ENCODE data around the gene VENTX. TPM values are rescaled to one million over a fixed set of nuclear protein-coding genes. Genes with fewer than 3 reads are reported as not detected.
"Not testable (repeated sequence)": the region's sequence is repeated elsewhere in the genome, so short reads cannot be mapped to it uniquely, and the experiment has no call there.

VENTX gene
- total RNA-seq, 1 donor from 2014 or later = not detected

DNA sequence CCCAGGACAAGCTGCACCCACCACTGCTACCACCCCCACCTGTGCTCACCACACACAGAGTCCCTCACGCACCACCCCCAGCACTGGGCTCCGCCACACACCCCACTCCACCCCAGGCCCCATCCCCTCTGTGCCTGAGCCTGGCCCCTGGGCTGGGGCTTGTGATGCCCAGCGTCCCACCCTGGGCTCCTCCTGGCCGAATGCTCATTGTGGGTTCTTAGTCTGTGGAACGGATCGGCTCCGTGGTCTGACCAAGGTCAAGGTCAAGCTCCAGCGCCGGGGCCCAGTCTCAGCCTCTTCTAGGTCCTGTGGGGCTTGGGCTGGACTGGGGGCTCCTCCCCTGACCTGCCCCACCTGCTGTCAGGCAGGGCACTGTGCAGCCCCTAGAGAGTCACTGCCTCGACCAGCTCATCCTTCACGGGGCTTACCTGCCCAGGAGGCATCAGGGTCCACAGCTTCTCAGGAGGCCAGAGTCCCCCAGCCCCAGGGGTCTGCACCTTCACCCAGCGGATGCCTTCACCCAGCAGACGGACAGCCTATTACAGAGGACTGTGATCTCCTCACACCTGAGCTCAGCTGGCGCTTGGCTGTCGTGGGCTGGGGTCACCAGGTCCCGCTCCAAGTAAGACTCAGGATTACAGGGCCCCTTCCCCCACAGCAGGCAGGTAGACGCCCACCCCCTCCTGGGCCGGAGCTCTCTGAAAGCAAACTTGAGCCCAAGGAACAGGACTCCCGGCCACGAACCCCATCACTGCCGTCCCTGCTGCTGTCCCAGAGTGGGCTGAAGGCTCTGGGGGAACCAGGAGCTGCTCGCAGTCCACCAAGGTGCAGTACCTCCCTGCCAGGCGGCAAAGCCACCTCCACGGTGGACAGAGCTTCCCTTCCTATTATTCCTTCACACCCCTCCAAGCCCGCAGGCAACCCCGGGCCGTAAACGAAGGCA lies 22.9 kb upstream of the VENTX start:
- intact Hi-C loops (cut with micrococcal nuclease) = no loop called here

DNA sequence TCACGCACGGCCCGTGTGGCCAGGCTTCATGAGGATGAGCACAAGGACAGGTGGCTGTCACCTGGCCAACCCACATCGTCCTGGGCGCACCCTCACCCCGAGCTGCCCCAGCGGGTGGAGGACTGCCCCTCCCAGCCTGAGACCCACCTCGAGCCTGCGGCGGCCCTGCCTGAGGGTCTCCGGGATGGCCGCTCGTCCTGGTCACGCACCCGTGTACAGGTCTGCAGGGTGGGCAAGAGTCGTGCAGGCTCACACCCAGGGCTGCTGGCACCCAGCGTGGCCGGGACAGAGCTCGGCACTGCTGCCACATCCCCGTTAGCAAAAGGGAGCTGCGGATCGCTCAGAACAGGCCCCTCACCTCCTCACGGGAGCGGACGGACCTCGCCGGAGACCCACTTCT lies 22.1 kb upstream of the VENTX start:
- intact Hi-C loops (cut with micrococcal nuclease) = no loop called here

DNA sequence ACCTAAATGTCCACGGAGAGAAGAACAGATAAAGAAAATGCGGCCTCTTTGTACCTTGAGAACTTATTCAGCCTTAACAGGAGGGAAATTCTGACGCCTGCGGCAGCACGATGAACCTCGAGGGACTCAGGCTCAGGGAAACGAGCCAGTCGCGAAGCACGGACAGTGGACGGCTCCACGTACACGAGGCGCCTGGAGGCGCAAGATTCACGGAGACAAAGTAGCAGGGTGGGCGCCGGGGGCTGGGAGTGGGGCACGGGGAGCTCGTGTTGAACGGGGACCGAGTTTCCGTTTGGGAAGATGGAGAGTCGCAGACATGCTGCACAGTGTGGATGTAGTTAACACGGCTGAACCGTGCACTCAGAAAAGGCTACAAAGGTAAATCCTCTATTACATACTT lies 20.9 kb upstream of the VENTX start:
- intact Hi-C loops (cut with micrococcal nuclease) = no loop called here

DNA sequence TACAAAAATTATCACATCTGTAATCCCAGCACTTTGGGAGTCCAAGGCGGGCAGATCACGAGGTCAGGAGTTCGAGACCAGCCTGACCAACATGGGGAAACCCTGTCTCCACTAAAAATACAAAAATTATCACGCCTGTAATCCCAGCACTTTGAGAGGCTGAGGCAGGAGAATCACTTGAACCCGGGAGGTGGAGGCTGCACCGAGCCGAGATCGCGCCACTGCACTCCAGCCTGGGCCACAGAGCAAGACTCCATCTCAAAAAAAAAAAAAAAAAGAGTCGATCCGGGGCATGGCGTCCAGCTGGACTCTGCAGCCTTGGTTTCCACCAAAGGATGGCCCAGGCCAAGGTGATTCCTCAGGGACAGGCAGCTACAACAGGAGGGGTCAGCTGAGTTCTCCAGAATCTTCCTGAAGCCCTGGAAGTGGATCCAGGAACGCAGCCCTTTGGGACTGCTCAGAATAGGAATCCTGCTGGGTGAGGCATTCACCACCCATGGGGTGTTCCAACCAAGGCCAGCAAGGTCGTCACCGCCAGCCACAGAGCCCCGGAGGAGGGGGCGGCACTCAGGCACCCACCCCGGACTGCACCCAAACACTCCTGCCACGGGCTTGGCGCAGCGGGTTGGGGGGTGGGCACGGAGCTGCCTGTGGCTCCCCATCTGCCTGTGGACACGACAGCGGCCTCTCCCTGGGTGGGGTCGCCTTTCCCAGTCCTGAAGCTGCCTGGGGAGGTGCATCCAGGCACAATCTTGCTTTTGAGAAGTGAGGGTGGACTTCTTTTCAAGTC lies 19.7 kb upstream of the VENTX start:
- intact Hi-C loops (cut with micrococcal nuclease) = no loop called here

DNA sequence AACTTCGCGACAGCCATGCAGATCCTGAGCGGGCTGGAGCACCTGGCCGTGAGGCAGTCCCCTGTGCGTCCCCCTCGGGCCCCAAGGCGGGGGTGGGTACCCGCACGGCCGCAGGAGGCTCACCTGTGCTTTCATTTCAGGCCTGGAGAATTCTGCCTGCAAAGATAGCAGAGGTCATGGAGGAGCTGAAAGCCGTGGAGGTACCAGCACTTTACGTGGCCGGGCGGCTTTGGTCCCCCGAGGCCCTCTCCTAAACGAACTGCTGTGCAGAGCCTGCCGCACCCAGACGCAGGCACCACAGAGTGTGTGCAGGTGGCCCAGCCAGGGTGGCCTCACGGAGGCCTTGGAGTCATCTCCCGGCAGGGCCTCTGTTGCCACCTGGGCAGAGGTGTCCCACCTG lies 18.8 kb upstream of the VENTX start:
- intact Hi-C loops (cut with micrococcal nuclease) = no loop called here

DNA sequence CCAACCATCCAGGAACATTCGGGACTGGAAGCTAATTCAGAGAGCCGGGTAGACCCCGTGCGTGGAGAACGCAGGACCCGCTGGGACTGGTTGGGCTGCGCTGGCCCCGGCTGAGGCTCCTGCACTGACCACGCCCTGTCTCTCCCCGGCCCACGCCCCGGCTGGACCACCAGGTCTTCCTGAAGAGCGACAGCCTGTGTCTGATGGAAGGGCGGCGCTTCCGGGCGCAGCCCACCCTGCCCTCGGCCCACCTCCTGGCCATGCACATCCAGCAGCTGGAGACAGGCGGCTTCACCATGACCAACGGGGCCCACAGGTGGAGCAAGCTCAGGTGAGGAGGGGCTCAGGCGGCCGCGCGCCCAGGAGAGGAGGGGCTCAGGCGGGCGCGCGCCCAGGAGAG lies 17.9 kb upstream of the VENTX start:
- intact Hi-C loops (cut with micrococcal nuclease) = no loop called here

DNA sequence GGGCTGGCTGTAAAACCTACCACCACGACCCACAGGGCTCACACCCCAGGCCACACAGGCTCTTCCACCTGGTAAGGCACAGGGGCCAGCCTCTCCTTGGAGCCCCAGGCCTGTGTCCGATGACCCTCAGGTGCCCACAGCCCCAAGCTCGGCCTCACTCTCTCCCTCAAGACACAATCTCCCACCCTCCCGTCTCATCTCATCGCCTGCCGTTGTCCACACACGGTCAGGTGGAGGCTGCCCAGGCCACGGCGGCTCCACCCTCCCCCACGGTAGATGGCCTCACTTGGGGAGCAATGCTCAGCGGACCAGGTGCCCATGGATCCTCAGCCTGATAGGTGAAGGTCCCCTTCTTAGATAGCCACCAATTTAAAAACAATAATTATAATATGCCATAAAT lies 16.3 kb upstream of the VENTX start:
- intact Hi-C loops (cut with micrococcal nuclease) = no loop called here

DNA sequence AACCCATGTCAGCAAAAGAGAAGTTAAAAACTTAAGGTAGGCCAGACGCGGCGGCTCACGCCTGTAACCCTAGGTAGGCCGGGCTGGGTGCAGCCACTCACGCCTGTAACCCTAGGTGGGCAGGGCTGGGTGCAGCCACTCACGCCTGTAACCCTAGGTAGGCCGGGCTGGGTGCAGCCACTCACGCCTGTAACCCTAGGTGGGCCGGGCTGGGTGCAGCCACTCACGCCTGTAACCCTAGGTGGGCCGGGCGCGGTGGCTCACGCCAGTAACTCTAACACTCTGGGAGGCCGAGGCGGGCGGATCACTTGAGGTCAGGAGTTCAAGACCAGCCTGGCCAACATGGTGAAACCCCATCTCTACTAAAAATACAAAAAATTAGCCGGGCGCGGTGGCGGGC lies 15.9 kb upstream of the VENTX start:
- intact Hi-C loops (cut with micrococcal nuclease) = not testable (repeated sequence)

DNA sequence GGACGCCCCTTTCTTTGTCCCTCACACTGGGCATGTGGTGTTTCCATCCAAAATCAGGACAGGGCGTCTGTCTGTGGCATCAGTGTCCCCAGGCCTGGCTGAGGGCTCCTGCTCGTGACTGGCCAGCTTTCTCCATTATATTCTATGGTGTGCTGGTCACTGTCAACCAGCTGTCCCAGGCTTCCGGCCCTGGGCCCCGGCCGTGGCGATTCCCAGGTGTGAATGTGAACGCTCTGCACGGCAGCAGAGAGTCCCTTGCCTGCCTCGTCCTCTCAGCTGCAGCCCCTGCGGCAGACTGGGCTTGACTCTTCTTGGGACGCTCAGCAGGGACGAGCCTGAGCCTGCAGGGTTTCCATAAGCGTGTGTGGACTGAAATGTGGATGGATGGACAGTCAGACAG lies 13.6 kb upstream of the VENTX start:
- intact Hi-C loops (cut with micrococcal nuclease) = no loop called here

DNA sequence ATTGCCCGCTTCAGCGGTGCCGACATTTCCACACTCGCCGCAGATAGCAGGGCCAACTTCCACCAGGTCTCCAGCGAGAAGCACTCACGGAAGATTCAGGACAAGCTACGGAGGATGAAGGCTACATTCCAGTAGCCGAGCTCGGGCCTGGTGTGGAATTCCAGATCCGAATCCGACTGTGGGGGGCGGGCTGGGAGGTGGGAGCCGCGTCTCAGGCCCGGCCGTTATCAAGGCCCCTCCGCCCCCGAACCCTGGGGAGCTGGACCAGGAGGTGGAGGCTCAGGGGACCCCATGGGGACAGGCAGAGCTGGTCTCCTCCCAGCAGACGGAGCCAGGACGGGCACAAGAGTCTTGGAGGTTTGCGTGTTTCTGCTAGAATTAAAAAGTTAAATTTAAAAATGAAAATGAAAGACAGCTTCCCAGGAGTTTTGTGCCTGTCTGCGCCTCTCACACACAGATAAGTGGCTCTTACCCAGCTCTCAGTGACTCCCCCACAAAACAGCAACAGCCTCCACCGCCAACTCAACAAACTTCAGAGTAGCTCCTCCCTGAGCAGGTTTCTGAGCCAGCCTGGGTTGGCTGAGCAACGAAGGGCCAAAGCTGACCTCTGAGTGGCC lies 12.8 kb upstream of the VENTX start:
- intact Hi-C loops (cut with micrococcal nuclease) = loop anchor here (5.0 kb wide), 1 partner anchor 83 kb away; no protein-coding TSS in a partner anchor

DNA sequence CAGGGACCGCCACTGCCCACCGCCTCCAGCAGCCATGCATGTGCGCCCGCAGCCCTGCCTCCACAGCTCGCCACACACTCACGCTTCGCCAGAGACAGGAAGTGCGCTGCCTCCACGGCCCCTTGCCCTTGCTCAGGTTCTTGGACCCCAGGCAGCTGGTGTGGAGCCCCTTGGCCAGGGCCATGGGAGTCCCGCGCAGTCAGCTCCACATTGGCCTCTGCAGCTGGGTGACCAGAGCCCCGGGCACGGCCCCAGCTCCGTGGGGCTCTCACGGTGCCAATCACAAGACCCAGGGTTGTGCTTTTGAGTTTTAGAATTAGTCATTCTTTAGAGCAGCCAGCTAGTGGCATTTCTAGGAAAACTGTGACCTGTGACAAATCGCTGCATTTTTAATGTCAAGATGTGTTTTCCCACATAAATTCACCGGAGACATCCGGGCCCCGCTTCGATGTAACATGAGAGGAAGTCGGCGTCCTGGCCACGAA lies 11.9 kb upstream of the VENTX start:
- intact Hi-C loops (cut with micrococcal nuclease) = loop anchor here (5.0 kb wide), 1 partner anchor 83 kb away; no protein-coding TSS in a partner anchor

DNA sequence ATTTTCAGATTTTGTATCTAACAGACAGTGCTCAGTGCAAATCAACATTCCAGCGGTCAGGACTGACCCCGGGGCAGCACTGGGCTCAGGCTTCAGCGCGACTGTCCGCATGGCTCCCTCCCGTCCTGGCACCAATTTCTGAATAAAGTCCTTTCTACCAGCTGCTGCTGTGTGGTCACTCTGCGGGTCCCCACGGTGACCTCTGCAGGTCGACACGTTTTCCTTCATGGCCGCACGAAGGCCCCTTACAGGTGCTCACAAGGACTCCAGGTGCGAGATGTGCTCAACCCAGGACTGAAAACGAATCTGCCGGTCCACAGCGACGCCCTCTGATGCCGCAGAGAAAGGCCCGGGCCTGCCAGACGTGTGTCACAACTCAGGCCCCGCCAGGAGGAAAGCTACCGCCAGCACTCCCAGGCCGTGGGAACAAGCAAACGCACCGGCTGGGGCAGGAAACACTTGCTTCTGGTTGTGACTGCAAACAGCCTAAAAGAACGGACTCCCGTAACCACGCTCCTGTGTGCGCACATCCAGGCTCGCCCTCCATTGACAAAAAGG lies 11.3 kb upstream of the VENTX start:
- intact Hi-C loops (cut with micrococcal nuclease) = loop anchor here (5.0 kb wide), 1 partner anchor 84 kb away; no protein-coding TSS in a partner anchor

DNA sequence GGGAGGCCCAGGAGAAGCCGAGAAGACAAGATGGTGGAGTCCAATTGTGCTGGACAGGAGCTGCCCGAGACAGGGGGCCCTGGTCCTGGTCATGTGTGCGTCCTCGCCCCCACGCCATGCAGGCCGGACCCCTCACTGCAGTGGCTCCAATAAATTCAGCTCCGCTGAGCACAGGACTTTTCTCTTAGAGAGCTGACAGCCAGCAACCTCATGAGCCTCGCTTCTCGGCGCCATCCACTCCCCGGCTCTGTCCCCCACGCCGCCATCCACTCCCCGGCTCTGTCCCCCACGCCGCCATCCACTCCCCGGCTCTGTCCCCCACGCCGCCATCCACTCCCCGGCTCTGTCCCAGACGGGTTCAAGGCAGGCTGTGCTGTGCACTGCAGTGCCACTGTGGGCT lies 10.4 kb upstream of the VENTX start:
- intact Hi-C loops (cut with micrococcal nuclease) = loop anchor here (5.0 kb wide), 1 partner anchor 85 kb away; no protein-coding TSS in a partner anchor

DNA sequence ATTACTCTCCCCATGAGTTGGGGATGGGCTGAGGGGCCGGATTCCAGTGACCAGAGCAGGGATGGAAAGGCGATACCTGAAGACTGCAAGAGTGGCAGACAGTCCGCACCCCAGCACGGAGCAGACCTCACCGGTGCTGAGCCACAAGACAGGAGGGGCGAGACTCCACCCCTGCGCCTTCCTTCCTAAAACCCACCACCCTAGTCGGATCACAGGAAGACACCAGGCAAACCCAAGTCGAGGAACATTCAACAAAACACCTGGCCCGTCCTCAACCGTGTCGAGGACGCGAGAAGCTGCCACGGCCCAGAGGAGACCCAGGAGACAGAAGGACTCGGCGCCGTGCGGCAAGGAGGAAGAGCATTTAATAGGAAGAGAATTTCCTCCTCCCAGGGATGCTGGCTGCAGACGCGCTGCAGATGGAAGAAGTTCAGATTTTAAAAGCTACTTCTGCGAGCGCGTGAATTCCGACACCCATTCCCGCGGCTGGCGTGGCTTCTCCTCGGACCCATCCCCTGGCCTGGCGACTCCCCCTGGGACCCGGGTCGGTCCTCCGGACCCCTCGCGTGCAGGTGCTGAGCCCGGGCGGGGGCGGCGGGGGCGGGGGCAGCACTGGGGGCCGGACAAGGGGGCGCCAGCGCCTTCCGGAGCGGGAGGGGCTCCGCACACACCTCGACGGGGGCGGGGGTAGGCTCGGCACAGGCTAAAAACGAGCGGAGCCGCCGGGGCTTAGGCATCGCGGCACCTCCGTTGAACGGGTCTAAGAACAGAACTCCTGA lies 8.2 kb upstream of the VENTX start:
- intact Hi-C loops (cut with micrococcal nuclease) = loop anchor here (5.0 kb wide), 1 partner anchor 87 kb away; no protein-coding TSS in a partner anchor

DNA sequence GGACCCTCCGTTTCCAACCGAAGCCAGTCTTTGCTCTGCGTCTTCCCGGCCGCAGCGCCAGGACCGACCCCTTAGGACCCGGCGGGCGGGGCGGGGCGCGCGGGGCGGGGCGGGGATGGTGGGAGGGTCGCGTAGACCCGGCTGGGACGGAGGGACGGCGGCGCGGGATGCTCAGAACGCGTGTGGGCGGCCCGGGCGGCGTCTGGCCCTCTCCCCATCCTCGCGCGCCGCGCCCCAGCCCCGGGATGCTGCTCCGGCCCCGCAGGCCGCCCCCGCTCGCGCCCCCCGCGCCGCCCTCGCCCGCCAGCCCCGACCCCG lies 7.7 kb upstream of the VENTX start, which contains the start of gene UTF1:
UTF1 (plus strand) TSS at position 174 of the 318 bp plus-strand sequence; CDS start at position 246, 72 bp downstream.
- intact Hi-C loops (cut with micrococcal nuclease) = no loop called here

DNA sequence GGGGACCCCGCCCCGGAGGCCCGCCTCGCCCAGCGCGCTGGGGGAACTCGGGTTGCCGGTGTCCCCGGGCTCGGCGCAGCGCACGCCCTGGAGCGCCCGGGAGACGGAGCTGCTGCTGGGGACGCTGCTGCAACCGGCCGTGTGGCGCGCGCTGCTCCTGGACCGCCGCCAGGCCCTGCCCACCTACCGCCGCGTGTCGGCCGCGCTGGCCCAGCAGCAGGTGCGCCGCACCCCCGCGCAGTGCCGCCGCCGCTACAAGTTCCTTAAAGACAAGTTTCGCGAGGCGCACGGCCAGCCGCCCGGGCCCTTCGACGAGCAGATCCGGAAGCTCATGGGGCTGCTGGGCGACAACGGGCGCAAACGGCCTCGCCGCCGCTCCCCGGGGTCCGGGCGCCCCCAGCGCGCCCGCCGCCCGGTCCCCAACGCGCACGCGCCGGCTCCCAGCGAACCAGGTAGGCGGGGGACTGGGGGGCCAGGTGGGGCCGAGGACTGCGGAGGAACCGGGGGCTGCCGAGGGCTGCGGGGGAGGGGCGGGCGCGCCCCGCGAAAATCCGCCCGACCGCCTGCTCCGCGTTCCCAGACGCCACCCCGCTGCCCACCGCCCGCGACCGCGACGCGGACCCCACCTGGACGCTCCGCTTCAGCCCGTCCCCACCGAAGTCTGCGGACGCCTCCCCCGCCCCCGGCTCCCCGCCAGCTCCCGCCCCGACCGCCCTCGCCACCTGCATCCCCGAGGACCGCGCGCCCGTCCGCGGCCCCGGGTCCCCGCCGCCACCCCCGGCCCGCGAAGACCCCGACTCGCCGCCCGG lies 7.1 kb upstream of the VENTX start:
- intact Hi-C loops (cut with micrococcal nuclease) = no loop called here

DNA sequence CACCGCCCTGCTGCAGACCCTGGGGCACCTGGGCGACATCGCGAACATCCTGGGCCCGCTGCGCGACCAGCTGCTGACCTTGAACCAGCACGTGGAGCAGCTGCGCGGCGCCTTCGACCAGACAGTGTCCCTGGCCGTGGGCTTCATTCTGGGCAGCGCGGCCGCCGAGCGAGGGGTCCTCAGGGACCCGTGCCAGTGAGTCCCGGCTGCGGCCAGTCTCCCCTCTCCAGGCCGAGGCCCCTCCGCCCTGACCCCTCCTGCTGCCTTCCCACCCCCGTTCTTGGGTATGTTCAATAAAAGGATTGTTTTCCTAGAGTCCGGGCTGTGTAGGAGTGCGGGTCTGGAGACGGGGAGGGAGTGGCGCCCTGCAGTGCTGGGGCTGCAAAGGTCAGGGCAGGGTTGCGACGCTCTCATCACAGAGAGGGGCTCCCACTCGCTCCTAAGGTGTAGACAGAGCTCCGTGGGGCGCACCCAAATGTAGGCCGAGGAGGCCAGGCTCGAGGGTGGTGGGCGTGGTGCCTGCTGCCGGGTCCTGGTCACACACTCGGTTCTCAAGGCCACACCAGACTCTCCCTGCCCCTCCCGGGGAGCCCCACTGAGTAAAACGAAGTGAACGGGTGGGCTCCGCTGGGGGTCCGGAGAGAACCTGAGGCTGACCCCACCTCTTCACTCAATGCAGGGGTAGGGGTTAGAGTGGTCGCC lies 6.3 kb upstream of the VENTX start:
- intact Hi-C loops (cut with micrococcal nuclease) = no loop called here

DNA sequence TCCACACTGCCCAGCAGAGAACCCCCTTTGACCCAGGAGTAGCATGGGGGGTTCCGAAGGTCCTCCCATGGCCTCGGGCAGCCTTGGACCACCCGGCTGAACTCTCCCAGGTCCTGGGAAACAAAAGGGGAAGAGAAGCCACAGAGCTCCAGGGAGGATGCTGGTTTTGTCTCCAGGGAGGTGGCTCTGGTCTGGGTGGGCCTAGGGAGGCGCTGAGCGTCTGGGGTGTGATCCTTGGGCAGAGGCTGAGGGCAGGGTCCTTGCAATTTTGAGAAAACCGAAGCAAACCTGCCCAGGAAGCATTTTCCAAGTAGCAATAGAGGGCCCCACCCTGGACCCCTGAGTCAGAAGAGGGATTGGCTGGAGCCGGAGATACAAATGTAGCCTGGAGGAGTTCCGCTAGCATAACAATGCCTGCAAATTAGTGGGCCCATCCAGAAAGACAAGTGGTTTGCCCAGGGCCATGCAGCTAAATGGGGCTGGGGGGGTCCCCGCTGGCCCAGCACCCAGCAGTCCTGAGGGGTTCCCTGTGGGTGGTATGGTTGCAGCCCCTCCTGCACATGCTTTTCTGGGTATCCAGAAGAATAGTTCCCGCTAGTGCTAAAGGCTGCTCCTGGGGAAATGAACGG lies 5.6 kb upstream of the VENTX start:
- intact Hi-C loops (cut with micrococcal nuclease) = no loop called here

Data from T-helper 2 cell treated with Interferon-gamma antibody and Interleukin-4, amounts not matched to agents 100 ng/mL and 5 ng/mL, for 36 hours (primary cell).